SU-DHL-6 (cell line): Measurements from ENCODE around the gene ART4.

ENCODE experiments used
- EZH2phosphoT487 ChIP-seq: fragments of 200-600 bp; sonication (generic), shearing (Covaris generic); conservative IDR thresholded peaks from 2 replicates; pipeline ENCODE4 v1.6.1; 2018; ENCODE audit warnings: mild to moderate bottlenecking, antibody characterized with exemption, low read length, moderate library complexity, mixed read lengths
- TF ChIP-seq, protein P1 (sequence below): fragments of 200-600 bp; sonication (generic); IDR thresholded peaks from one replicate; pipeline ENCODE4 v1.5.1; 2017; ENCODE audit warnings: antibody characterized with exemption, mild to moderate bottlenecking, low read length, moderate library complexity; ENCODE audit not compliant: insufficient read depth, poor library complexity, severe bottlenecking

DNA sequence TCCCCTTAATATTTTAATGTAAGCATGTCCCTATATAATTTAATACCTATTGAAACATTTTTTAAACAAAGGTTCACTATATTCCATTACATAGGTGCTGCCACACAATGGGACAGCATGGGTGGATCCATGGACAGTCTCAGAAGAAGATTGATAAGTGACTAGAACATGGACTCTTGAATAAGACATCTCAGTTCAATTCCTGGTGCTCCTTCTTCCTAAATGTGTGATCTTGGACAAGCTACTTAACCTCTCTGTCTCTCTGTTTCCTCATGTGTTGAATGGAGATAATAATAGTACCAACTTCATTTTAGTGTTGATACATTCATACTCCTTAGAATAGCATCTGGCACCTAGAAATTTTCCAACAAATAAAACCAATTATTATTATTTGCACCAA lies 1.1 kb upstream of the ART4 start:
- TF ChIP-seq, protein P1, sequence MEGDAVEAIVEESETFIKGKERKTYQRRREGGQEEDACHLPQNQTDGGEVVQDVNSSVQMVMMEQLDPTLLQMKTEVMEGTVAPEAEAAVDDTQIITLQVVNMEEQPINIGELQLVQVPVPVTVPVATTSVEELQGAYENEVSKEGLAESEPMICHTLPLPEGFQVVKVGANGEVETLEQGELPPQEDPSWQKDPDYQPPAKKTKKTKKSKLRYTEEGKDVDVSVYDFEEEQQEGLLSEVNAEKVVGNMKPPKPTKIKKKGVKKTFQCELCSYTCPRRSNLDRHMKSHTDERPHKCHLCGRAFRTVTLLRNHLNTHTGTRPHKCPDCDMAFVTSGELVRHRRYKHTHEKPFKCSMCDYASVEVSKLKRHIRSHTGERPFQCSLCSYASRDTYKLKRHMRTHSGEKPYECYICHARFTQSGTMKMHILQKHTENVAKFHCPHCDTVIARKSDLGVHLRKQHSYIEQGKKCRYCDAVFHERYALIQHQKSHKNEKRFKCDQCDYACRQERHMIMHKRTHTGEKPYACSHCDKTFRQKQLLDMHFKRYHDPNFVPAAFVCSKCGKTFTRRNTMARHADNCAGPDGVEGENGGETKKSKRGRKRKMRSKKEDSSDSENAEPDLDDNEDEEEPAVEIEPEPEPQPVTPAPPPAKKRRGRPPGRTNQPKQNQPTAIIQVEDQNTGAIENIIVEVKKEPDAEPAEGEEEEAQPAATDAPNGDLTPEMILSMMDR, result no peak
- no peak for TF ChIP-seq EZH2phosphoT487
